ENCODE data around the gene LRTM2.

DNA sequence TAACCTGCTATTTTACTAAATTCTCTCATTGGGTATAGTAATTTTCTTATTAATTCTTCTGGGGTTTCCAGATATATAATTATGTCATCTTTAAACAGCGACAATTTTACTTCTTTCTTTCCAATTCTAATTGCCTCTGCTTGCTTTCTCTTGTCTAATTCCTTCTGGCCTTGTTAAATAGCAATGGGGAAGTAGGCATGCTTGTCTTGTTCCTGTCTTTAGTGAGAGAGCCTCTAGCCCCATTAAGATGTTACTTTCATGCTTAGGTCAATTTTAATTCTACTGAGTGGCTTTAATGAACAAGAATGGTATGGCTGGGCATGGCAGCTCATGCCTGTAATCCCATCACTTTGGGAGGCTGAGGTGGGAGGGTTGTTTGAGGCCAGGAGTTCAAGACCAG, 31.7 kb downstream of the LRTM2 start:
- TF ChIP-seq POLR2AphosphoS5 (IDR thresholded peaks at IDR 0.05; ENCODE audit: low read depth, low read length), result no peak
- TF ChIP-seq POLR2A (IDR thresholded peaks at IDR 0.05; ENCODE audit: low read depth, low read length), result no peak
